OCI-LY7 (cell line): Measurements from ENCODE around the gene ANKRD18A.

Source experiments
- EZH2phosphoT487 ChIP-seq: fragments of 200-600 bp; sonication (generic); IDR thresholded peaks from 2 replicates; pipeline ENCODE4 v1.6.1; 2018; ENCODE audit warnings: low read depth, borderline replicate concordance, mild to moderate bottlenecking, mixed run types, antibody characterized with exemption, low read length, moderate library complexity, mixed read lengths
- TF ChIP-seq, protein P1 (sequence below): fragments of 200-600 bp; sonication (generic); conservative IDR thresholded peaks from 2 replicates; pipeline ENCODE4 v1.5.1; 2014; ENCODE audit warnings: mild to moderate bottlenecking, antibody characterized with exemption, low read length, moderate library complexity, mixed read lengths

DNA sequence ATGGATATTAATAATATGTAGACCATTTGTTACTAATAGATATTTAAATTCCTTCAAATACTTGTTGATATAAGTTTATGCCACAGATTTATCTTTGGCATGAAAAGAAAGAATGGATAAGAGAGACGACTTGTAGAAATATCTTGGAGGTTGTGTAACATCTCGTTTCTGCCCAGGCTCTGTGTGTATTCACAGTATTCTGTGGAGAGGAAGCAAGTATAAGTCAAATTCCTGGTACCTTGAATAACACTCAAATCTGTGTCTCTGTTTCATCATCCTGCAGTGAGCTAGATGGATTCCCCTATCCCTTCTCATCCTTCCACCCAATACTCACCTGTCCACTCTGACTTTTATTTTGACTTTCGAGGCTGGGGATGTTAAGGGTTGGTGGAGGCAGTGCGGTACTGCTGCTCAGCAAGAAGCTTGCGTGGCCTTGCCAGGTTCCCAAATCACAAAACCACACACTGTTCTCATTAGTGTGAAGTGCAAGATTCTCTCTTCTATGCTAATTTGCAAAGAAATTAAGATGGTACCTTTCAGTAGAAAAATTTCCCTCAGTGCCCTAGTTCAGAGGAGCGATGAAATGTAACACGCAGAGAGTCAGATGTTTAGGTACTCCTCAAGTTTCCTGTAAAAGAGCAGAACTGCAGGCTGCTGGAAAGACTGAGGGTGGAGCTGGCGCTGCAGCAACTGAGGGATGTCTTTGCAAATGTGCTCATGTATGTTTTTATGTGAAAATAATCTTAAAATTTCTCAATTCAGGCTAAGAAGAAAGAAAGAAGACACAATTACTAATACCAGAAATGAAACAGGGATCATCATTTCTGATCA, 42.6 kb upstream of the ANKRD18A start:
- TF ChIP-seq, protein P1, sequence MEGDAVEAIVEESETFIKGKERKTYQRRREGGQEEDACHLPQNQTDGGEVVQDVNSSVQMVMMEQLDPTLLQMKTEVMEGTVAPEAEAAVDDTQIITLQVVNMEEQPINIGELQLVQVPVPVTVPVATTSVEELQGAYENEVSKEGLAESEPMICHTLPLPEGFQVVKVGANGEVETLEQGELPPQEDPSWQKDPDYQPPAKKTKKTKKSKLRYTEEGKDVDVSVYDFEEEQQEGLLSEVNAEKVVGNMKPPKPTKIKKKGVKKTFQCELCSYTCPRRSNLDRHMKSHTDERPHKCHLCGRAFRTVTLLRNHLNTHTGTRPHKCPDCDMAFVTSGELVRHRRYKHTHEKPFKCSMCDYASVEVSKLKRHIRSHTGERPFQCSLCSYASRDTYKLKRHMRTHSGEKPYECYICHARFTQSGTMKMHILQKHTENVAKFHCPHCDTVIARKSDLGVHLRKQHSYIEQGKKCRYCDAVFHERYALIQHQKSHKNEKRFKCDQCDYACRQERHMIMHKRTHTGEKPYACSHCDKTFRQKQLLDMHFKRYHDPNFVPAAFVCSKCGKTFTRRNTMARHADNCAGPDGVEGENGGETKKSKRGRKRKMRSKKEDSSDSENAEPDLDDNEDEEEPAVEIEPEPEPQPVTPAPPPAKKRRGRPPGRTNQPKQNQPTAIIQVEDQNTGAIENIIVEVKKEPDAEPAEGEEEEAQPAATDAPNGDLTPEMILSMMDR = no peak
- TF ChIP-seq EZH2phosphoT487 = no peak
